ENCODE measurements around the gene UCP2. TPM values are rescaled to one million over a fixed set of nuclear protein-coding genes. Genes with fewer than 3 reads are reported as not detected.

Gene UCP2
- total and polyA plus RNA-seq, 9 of the 15 experiments (the other 6 are each of a cell fraction or from before 2014, with no cell fraction given): 19.2 to 216 (median 87.9) TPM

DNA sequence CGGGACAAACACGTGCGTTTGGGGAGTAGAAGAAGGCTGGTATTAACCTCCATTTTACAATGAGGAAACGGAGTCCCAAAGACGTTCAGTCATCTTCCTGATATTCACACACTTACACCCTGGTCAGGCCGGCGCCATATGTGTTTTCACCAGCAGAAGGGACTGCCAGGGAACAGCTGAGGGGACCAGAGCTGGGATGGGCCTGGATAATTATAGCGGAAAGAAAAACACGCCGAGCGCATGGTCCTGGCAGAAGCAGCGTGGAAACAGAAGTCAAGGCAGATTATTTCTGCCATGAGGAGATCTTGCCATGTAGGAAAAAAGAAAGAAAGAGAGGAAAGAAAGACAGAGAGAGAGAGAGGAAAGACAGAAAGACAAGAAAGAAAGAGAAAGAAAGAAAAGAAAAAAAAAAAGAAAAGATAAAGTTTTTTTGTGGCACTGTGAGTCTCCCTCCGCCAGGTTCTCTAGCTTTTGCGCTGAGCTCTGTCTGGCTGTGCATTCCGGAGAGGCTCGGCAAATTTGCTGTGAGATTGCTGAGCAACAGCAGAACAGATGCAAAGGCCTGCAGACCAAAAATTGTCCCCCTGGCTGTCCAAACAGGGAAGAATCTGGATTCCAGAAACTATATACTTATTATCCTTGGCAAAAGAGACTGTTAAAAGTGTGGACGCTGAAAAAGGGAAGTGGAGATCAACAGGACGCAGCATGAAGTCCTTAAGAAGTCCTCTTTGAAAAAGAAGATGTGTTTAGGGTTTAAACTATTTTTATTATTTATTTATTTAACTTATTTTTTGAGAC is 1.3 kb upstream of the UCP2 start (continued):
- TF ChIP-seq, protein P1, sequence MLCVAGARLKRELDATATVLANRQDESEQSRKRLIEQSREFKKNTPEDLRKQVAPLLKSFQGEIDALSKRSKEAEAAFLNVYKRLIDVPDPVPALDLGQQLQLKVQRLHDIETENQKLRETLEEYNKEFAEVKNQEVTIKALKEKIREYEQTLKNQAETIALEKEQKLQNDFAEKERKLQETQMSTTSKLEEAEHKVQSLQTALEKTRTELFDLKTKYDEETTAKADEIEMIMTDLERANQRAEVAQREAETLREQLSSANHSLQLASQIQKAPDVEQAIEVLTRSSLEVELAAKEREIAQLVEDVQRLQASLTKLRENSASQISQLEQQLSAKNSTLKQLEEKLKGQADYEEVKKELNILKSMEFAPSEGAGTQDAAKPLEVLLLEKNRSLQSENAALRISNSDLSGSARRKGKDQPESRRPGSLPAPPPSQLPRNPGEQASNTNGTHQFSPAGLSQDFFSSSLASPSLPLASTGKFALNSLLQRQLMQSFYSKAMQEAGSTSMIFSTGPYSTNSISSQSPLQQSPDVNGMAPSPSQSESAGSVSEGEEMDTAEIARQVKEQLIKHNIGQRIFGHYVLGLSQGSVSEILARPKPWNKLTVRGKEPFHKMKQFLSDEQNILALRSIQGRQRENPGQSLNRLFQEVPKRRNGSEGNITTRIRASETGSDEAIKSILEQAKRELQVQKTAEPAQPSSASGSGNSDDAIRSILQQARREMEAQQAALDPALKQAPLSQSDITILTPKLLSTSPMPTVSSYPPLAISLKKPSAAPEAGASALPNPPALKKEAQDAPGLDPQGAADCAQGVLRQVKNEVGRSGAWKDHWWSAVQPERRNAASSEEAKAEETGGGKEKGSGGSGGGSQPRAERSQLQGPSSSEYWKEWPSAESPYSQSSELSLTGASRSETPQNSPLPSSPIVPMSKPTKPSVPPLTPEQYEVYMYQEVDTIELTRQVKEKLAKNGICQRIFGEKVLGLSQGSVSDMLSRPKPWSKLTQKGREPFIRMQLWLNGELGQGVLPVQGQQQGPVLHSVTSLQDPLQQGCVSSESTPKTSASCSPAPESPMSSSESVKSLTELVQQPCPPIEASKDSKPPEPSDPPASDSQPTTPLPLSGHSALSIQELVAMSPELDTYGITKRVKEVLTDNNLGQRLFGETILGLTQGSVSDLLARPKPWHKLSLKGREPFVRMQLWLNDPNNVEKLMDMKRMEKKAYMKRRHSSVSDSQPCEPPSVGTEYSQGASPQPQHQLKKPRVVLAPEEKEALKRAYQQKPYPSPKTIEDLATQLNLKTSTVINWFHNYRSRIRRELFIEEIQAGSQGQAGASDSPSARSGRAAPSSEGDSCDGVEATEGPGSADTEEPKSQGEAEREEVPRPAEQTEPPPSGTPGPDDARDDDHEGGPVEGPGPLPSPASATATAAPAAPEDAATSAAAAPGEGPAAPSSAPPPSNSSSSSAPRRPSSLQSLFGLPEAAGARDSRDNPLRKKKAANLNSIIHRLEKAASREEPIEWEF (CRISPR knock-in tag; IDR thresholded peaks at IDR 0.05): 0 out of 2 replicates have a peak, but pooled peaks have one; percentile 48
- TF ChIP-seq NFXL1 (CRISPR knock-in tag; IDR thresholded peaks at IDR 0.05) (no peak), TEAD1 (CRISPR knock-in tag; IDR thresholded peaks at IDR 0.05) (0 out of 4 replicates have a peak, but pooled peaks of 1 of the 2 experiments have one; percentile 49), ZNF57 (CRISPR knock-in tag; IDR thresholded peaks at IDR 0.05) (no peak), NFIC (IDR thresholded peaks at IDR 0.05) (no peak; the same call in 1 of the 2 replicates), ZSCAN29 (IDR thresholded peaks at IDR 0.05) (no peak), XRCC4 (IDR thresholded peaks at IDR 0.05; ENCODE audit: extremely low read depth, insufficient read depth, insufficient read length) (no peak), TFAM (CRISPR knock-in tag; conservative IDR thresholded peaks at IDR 0.05) (no peak), SMARCC2 (IDR thresholded peaks at IDR 0.05; ENCODE audit: low read depth) (no peak; the same call in none of the 2 replicates), ZNF778 (CRISPR knock-in tag; IDR thresholded peaks at IDR 0.05) (no peak), ARID1B (IDR thresholded peaks at IDR 0.05) (no peak), SMARCE1 (IDR thresholded peaks at IDR 0.05) (no peak; the same call in 1 of the 2 replicates), KAT2B (IDR thresholded peaks at IDR 0.05; ENCODE audit: low read depth, low read length) (no peak), U2AF2 (optimal IDR thresholded peaks at IDR 0.05; ENCODE audit: low read depth, low read length) (no peak), PHF21A (IDR thresholded peaks at IDR 0.05; ENCODE audit: borderline replicate concordance, low read depth) (no peak), RUNX1 (IDR thresholded peaks at IDR 0.05; ENCODE audit: low read depth) (no peak), POLR2A (conservative IDR thresholded peaks at IDR 0.05) (no peak), ZNF589 (CRISPR knock-in tag; IDR thresholded peaks at IDR 0.05; ENCODE audit: low read depth) (no peak; the same call in 1 of the 2 replicates), KLF10 (CRISPR knock-in tag; IDR thresholded peaks at IDR 0.05) (no peak), POLR3G (IDR thresholded peaks at IDR 0.05; ENCODE audit: extremely low read depth, insufficient read length, insufficient replicate concordance) (no peak), ZNF175 (CRISPR knock-in tag; IDR thresholded peaks at IDR 0.05; ENCODE audit: low read depth) (peak; percentile 61), PHF8 (IDR thresholded peaks at IDR 0.05; ENCODE audit: borderline replicate concordance, low read length) (no peak), DPF2 (IDR thresholded peaks at IDR 0.05) (peak; percentile 39; the same call in 1 of the 2 replicates), PHTF2 (CRISPR knock-in tag; IDR thresholded peaks at IDR 0.05) (no peak)
- TF ChIP-seq, protein P2, sequence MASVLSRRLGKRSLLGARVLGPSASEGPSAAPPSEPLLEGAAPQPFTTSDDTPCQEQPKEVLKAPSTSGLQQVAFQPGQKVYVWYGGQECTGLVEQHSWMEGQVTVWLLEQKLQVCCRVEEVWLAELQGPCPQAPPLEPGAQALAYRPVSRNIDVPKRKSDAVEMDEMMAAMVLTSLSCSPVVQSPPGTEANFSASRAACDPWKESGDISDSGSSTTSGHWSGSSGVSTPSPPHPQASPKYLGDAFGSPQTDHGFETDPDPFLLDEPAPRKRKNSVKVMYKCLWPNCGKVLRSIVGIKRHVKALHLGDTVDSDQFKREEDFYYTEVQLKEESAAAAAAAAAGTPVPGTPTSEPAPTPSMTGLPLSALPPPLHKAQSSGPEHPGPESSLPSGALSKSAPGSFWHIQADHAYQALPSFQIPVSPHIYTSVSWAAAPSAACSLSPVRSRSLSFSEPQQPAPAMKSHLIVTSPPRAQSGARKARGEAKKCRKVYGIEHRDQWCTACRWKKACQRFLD (CRISPR knock-in tag; IDR thresholded peaks at IDR 0.05): peak; percentile 12; the same call in 1 of the 2 replicates

Measured in K562 (cell line).